HEK293 (cell line): ENCODE results near the gene BMERB1.
A peak's percentile ranks its signal among the peaks of the same experiment; 100 is the strongest.
"Not testable (repeated sequence)": the region's sequence is repeated elsewhere in the genome, so short reads cannot be mapped to it uniquely, and the experiment has no call there.

Experiments
- CTCF ChIA-PET: fragments of 350-600 bp; formaldehyde crosslinking; extraction: SDS; loops from one replicate; lab custom pipeline; 2021; ENCODE audit warnings: antibody characterized with exemption; lab: Yijun Ruan, JAX
- POLR2A ChIA-PET: fragments of 300-600 bp; formaldehyde crosslinking; extraction: SDS; loops from one replicate; lab custom pipeline; 2020; ENCODE audit warnings: antibody characterized with exemption, inconsistent platforms; lab: Yijun Ruan, JAX
- H3K27ac ChIP-seq: fragments of 200-500 bp; sonication (Bioruptor generic); 2 replicates; pipeline ENCODE4 v1.5.1; 2014; ENCODE audit warnings: low read depth, low read length, control low read depth, inconsistent platforms; ENCODE audit errors: extremely low read depth
- H3K36me3 ChIP-seq, 2 experiments: fragments of 200-500 bp in 1 of 2; sonication (Bioruptor generic) in 1 of 2; 1 replicate in 1 of 2; 2 replicates in 1 of 2; pipeline ENCODE4 v1.5.1; 2014 to 2017; ENCODE audit warnings: inconsistent platforms in 2 of 2, low read length in 2 of 2; ENCODE audit not compliant: control insufficient read depth in 2 of 2, insufficient read depth in 1 of 2
- H3K4me1 ChIP-seq: fragments of 200-500 bp; sonication (Bioruptor generic); 2 replicates; pipeline ENCODE4 v1.5.1; 2014; ENCODE audit warnings: mild to moderate bottlenecking, low read length, inconsistent platforms; ENCODE audit not compliant: control insufficient read depth, insufficient read depth
- H3K4me3 ChIP-seq: 2 replicates; pipeline ENCODE4 v1.5.1; 2011; ENCODE audit warnings: low read depth, mild to moderate bottlenecking, control low read depth, low read length, moderate library complexity
- H3K9me3 ChIP-seq: fragments of 200-500 bp; sonication (Bioruptor generic); 2 replicates; pipeline ENCODE4 v1.5.1; 2014; ENCODE audit warnings: low read depth, low read length, inconsistent platforms; ENCODE audit not compliant: control insufficient read depth, insufficient read depth
- TCF7L2 ChIP-seq: IDR thresholded peaks from 2 replicates; pipeline ENCODE4 v1.6.1; 2011; ENCODE audit warnings: low read depth, mild to moderate bottlenecking, inconsistent platforms, low read length, moderate library complexity, borderline replicate concordance
- ZFHX2 ChIP-seq: fragments of 450-650 bp; formaldehyde crosslinking; conservative IDR thresholded peaks from 2 replicates; pipeline ENCODE4 v1.5.1; 2016; ENCODE audit warnings: missing biosample characterization, missing genetic modification characterization
- ZFP37 ChIP-seq: fragments of 450-650 bp; formaldehyde crosslinking; IDR thresholded peaks from 2 replicates; pipeline ENCODE4 v1.5.1; 2016; ENCODE audit warnings: missing biosample characterization, missing genetic modification characterization
- ZNF10 ChIP-seq: fragments of 450-650 bp; formaldehyde crosslinking; IDR thresholded peaks from 2 replicates; pipeline ENCODE4 v1.5.1; 2017; ENCODE audit warnings: missing biosample characterization, missing genetic modification characterization
- ZNF555 ChIP-seq: fragments of 450-650 bp; formaldehyde crosslinking; conservative IDR thresholded peaks from 2 replicates; pipeline ENCODE4 v1.5.1; 2017; ENCODE audit warnings: missing biosample characterization, mild to moderate bottlenecking, missing genetic modification characterization, inconsistent platforms
- ZNF558 ChIP-seq: fragments of 450-650 bp; formaldehyde crosslinking; IDR thresholded peaks from 2 replicates; pipeline ENCODE4 v1.5.1; 2016; ENCODE audit warnings: missing biosample characterization, missing genetic modification characterization
- ZNF560 ChIP-seq: fragments of 450-650 bp; formaldehyde crosslinking; IDR thresholded peaks from 2 replicates; pipeline ENCODE4 v1.5.1; 2017; ENCODE audit warnings: missing biosample characterization, missing genetic modification characterization, borderline replicate concordance
- ZNF600 ChIP-seq: fragments of 450-650 bp; formaldehyde crosslinking; IDR thresholded peaks from 2 replicates; pipeline ENCODE4 v1.5.1; 2016; ENCODE audit warnings: missing biosample characterization, missing genetic modification characterization
- ZNF629 ChIP-seq: fragments of 450-650 bp; formaldehyde crosslinking; IDR thresholded peaks from 2 replicates; pipeline ENCODE4 v1.5.1; 2017; ENCODE audit warnings: missing biosample characterization, missing genetic modification characterization
- ZNF664 ChIP-seq: fragments of 450-650 bp; formaldehyde crosslinking; IDR thresholded peaks from 2 replicates; pipeline ENCODE4 v1.5.1; 2016; ENCODE audit warnings: missing biosample characterization, missing genetic modification characterization
- ZNF747 ChIP-seq: fragments of 450-650 bp; formaldehyde crosslinking; IDR thresholded peaks from 2 replicates; pipeline ENCODE4 v1.5.1; 2016; ENCODE audit warnings: missing biosample characterization, missing genetic modification characterization
- TF ChIP-seq, protein P1 (sequence below): fragments of 450-650 bp; formaldehyde crosslinking; IDR thresholded peaks from 2 replicates; pipeline ENCODE4 v1.5.1; 2017; ENCODE audit warnings: missing biosample characterization, missing genetic modification characterization
- TF ChIP-seq, protein P2 (sequence below): fragments of 450-650 bp; formaldehyde crosslinking; IDR thresholded peaks from 2 replicates; pipeline ENCODE4 v1.5.1; 2017; ENCODE audit warnings: missing biosample characterization, missing genetic modification characterization
- TF ChIP-seq, protein P3 (sequence below): fragments of 450-650 bp; formaldehyde crosslinking; IDR thresholded peaks from 2 replicates; pipeline ENCODE4 v1.5.1; 2016; ENCODE audit warnings: missing biosample characterization, missing genetic modification characterization

The BMERB1 gene

GRCh38 chr16:15606518-15607220, 172.3 kb downstream of the BMERB1 start:
- CTCF ChIA-PET = interaction anchor here (0.7 to 1.1 kb wide), 2 partner anchors 16 to 38 kb away, joined by 3 to 4 read pairs; no protein-coding TSS in a partner anchor
- no peak for TF ChIP-seq TCF7L2
- TF ChIP-seq, protein P1, sequence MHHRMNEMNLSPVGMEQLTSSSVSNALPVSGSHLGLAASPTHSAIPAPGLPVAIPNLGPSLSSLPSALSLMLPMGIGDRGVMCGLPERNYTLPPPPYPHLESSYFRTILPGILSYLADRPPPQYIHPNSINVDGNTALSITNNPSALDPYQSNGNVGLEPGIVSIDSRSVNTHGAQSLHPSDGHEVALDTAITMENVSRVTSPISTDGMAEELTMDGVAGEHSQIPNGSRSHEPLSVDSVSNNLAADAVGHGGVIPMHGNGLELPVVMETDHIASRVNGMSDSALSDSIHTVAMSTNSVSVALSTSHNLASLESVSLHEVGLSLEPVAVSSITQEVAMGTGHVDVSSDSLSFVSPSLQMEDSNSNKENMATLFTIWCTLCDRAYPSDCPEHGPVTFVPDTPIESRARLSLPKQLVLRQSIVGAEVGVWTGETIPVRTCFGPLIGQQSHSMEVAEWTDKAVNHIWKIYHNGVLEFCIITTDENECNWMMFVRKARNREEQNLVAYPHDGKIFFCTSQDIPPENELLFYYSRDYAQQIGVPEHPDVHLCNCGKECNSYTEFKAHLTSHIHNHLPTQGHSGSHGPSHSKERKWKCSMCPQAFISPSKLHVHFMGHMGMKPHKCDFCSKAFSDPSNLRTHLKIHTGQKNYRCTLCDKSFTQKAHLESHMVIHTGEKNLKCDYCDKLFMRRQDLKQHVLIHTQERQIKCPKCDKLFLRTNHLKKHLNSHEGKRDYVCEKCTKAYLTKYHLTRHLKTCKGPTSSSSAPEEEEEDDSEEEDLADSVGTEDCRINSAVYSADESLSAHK = no peak
- no peak for TF ChIP-seq ZNF10 (tag by site-specific recombination)
- no peak for TF ChIP-seq ZFHX2 (tag by site-specific recombination)
- TF ChIP-seq, protein P2, sequence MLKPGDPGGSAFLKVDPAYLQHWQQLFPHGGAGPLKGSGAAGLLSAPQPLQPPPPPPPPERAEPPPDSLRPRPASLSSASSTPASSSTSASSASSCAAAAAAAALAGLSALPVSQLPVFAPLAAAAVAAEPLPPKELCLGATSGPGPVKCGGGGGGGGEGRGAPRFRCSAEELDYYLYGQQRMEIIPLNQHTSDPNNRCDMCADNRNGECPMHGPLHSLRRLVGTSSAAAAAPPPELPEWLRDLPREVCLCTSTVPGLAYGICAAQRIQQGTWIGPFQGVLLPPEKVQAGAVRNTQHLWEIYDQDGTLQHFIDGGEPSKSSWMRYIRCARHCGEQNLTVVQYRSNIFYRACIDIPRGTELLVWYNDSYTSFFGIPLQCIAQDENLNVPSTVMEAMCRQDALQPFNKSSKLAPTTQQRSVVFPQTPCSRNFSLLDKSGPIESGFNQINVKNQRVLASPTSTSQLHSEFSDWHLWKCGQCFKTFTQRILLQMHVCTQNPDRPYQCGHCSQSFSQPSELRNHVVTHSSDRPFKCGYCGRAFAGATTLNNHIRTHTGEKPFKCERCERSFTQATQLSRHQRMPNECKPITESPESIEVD = no peak
- no peak for TF ChIP-seq ZNF747 (tag by site-specific recombination)
- no peak for TF ChIP-seq ZNF555 (tag by site-specific recombination)
- TF ChIP-seq ZFP37 (tag by site-specific recombination) = no peak
- TF ChIP-seq ZNF600 (tag by site-specific recombination) = no peak
- no peak for TF ChIP-seq ZNF558 (tag by site-specific recombination)
- TF ChIP-seq, all 188 proteins: peak for 0
- no peak overlapping the region for H3K27ac ChIP-seq
- POLR2A ChIA-PET = no interaction called here
- H3K9me3 ChIP-seq = no peaks in the 10 kb centered on the region
- no peaks in the 10 kb centered on the region for H3K4me1 ChIP-seq
- peaks cover 32 to 91% of the 10 kb centered on the region in 2 experiments for H3K36me3 ChIP-seq
- H3K4me3 ChIP-seq = no peak overlapping the region

- CTCF ChIA-PET = interaction anchor here (0.7 kb wide), 1 partner anchor 38 kb away, joined by 4 read pairs; no protein-coding TSS in a partner anchor
- H3K9me3 ChIP-seq, H3K27ac ChIP-seq, H3K4me1 ChIP-seq, POLR2A ChIA-PET, H3K4me3 ChIP-seq: not testable (repeated sequence)
- peaks cover 26 to 91% of the 10 kb centered on the region in 2 experiments for H3K36me3 ChIP-seq
These were observed 172.9 kb downstream of the BMERB1 start for GRCh38 chr16:15607221-15607699.

GRCh38 chr16:15607700-15608396, 173.5 kb downstream of the BMERB1 start:
- CTCF ChIA-PET = no interaction called here
- Histone ChIP-seq H3K4me3 (no peak overlapping the region), H3K4me1 (no peaks in the 10 kb centered on the region), H3K9me3 (no peaks in the 10 kb centered on the region), H3K27ac (no peak overlapping the region), H3K36me3 (peaks cover 22 to 91% of the 10 kb centered on the region in 2 experiments)
- POLR2A ChIA-PET = interaction anchor here (0.6 kb wide), 1 partner anchor 35 kb away, joined by 6 read pairs; the partner anchor contains the start of gene MARF1
- TF ChIP-seq ZNF664 (tag by site-specific recombination) (no peak), ZNF629 (tag by site-specific recombination) (peak; percentile 98), ZNF600 (tag by site-specific recombination) (peak; percentile 84), ZNF560 (no peak)
- TF ChIP-seq, protein P2 = peak; percentile 59; the same call in 1 of the 2 replicates
- TF ChIP-seq, protein P3, sequence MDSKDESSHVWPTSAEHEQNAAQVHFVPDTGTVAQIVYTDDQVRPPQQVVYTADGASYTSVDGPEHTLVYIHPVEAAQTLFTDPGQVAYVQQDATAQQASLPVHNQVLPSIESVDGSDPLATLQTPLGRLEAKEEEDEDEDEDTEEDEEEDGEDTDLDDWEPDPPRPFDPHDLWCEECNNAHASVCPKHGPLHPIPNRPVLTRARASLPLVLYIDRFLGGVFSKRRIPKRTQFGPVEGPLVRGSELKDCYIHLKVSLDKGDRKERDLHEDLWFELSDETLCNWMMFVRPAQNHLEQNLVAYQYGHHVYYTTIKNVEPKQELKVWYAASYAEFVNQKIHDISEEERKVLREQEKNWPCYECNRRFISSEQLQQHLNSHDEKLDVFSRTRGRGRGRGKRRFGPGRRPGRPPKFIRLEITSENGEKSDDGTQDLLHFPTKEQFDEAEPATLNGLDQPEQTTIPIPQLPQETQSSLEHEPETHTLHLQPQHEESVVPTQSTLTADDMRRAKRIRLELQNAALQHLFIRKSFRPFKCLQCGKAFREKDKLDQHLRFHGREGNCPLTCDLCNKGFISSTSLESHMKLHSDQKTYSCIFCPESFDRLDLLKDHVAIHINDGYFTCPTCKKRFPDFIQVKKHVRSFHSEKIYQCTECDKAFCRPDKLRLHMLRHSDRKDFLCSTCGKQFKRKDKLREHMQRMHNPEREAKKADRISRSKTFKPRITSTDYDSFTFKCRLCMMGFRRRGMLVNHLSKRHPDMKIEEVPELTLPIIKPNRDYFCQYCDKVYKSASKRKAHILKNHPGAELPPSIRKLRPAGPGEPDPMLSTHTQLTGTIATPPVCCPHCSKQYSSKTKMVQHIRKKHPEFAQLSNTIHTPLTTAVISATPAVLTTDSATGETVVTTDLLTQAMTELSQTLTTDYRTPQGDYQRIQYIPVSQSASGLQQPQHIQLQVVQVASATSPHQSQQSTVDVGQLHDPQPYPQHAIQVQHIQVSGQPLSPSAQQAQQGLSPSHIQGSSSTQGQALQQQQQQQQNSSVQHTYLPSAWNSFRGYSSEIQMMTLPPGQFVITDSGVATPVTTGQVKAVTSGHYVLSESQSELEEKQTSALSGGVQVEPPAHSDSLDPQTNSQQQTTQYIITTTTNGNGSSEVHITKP (tag by site-specific recombination) = no peak
